ENCODE results near the gene NDRG4. TPM values are rescaled to one million over a fixed set of nuclear protein-coding genes. Genes with fewer than 3 reads are reported as not detected.

Gene NDRG4
- total RNA-seq, 1 donor from 2014 or later = 3.6 TPM

DNA sequence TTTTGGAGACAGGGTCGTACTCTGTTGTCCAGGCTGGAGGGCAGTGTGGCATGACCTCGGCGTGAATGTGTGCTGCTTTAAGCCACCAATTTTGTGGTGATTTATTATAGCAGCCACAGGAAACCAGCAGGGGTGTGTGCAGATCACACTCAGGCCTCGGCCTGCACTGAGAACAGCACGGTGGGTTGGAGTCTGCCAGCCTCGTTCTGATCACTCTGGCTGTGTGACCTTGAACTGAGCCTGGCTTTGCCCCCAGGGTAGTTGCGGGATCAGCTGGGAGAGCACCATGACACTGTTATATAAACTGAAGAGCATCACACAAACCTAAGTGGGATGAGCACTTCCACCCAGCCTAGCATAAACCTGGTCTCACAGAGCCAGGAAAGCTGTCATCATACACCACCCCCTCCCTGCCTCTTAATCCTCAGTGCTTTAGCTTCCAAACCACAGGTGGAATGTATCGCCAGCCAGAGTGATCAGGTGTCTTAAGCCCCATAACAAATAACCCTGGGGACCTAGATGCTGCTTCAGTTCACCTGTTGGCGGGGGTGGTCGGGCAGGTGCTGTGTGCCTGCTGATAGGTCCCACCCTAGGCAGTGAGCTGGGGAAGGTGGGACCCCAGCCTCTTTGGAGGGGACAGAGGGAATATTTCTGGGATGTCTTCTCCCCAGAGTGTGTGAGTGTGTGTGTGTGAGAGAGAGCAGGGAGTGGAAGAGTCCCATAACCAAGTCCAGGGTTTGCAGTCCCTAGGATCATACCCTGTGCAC, 28.6 kb upstream of the NDRG4 start:
- H3K4me3 Mint-ChIP-seq (ENCODE audit: low read depth) = no peak overlapping the region
- no peak for DNase-seq (ENCODE audit: low spot score)
- H3K9me3 Mint-ChIP-seq = no peaks in the 10 kb centered on the region
- H3K4me1 Mint-ChIP-seq (ENCODE audit: low read depth) = no peaks in the 10 kb centered on the region
- peaks cover 30% of the 10 kb centered on the region for H3K27me3 Mint-ChIP-seq (ENCODE audit: low read depth)
- no peaks in the 10 kb centered on the region for H3K36me3 Mint-ChIP-seq (ENCODE audit: low read depth)
- intact Hi-C loops (cut with micrococcal nuclease) = no loop called here
- H3K27ac Mint-ChIP-seq = no peak overlapping the region

DNA sequence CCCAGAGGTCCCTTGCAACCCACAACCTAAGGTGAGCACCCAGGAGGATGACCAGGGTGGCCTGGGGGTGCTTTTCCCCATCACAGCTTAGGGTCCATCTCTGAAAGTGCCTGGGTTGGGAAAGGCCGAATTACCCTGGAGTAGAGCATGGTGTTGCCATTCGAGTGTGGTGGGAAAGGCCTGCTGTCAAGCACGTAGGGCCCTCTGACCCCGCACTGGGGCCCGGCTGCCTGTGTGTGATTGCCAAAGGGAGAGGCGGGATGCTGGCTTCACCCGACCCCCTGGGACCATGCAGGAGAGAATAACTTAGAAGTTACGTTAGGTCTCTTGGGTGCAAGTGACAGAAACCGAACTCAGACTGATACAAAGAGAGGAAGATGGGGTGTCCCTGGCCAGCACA, 27.7 kb upstream of the NDRG4 start:
- no peak for DNase-seq (ENCODE audit: low spot score)
- Mint-ChIP-seq H3K36me3 (ENCODE audit: low read depth) (no peaks in the 10 kb centered on the region), H3K27me3 (ENCODE audit: low read depth) (peaks cover 28% of the 10 kb centered on the region), H3K4me3 (ENCODE audit: low read depth) (no peak overlapping the region), H3K27ac (no peak overlapping the region), H3K9me3 (no peaks in the 10 kb centered on the region), H3K4me1 (ENCODE audit: low read depth) (no peaks in the 10 kb centered on the region)
- intact Hi-C loops (cut with micrococcal nuclease) = no loop called here

DNA sequence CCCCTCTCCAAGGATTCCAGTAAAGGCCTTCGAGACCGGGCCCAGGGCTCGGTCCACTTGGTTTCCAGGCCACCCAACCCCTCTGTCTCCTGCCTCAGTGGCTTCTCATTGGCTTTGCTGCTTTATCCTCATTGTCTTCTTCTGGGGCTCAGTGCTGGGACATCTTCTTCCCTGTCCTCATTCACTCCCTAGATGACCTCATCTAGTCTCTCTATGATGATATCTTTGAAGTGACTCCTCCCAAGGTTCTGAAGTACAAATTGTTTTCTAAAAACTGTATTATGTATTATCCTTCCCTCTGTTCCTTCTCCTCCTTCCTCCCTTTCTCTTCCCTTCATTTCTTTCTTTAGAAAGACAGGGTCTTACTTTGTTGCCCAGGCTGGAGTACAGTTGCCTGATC, 27.1 kb upstream of the NDRG4 start:
- no peaks in the 10 kb centered on the region for H3K36me3 Mint-ChIP-seq (ENCODE audit: low read depth)
- no peaks in the 10 kb centered on the region for H3K4me1 Mint-ChIP-seq (ENCODE audit: low read depth)
- H3K4me3 Mint-ChIP-seq (ENCODE audit: low read depth) = no peak overlapping the region
- intact Hi-C loops (cut with micrococcal nuclease) = no loop called here
- H3K9me3 Mint-ChIP-seq = no peaks in the 10 kb centered on the region
- peaks cover 24% of the 10 kb centered on the region for H3K27me3 Mint-ChIP-seq (ENCODE audit: low read depth)
- DNase-seq (ENCODE audit: low spot score) = no peak
- no peak overlapping the region for H3K27ac Mint-ChIP-seq

GRCh38 chr16:58474296-58474695, 25.6 kb upstream of the NDRG4 start:
- H3K4me1 Mint-ChIP-seq (ENCODE audit: low read depth) = no peaks in the 10 kb centered on the region
- no peaks in the 10 kb centered on the region for H3K36me3 Mint-ChIP-seq (ENCODE audit: low read depth)
- no peak overlapping the region for H3K4me3 Mint-ChIP-seq (ENCODE audit: low read depth)
- no peak for DNase-seq (ENCODE audit: low spot score)
- H3K9me3 Mint-ChIP-seq = no peaks in the 10 kb centered on the region
- intact Hi-C loops (cut with micrococcal nuclease) = no loop called here
- H3K27ac Mint-ChIP-seq = no peak overlapping the region
- H3K27me3 Mint-ChIP-seq (ENCODE audit: low read depth) = peaks cover 13% of the 10 kb centered on the region

DNA sequence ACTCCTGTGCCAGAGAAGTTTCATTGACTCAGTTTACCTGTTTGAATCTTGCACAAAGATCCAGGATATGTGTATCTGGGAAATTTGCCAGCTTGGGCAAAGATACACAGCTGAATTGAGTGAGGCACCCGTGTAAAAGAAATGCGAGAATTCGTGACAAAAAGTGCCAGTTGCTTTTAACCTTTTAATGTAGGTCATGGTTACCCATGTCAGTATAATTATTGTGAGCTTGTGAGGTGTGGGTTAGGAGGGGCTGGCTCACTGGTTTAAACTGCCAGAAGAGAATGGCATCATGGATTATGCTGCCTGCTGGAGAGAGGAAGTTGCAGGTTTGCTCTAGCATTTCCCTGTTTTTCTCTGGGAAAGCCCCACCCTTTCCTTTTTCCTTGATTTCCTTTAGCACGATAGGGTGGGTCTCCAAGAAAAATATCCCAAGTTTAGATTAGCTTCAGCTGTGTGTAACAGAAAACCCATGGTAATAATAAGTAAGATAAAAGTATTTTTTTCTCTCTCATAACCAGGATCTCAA, 24.8 kb upstream of the NDRG4 start:
- Mint-ChIP-seq H3K4me1 (ENCODE audit: low read depth) (no peaks in the 10 kb centered on the region), H3K36me3 (ENCODE audit: low read depth) (no peaks in the 10 kb centered on the region), H3K9me3 (no peaks in the 10 kb centered on the region), H3K4me3 (ENCODE audit: low read depth) (no peak overlapping the region), H3K27me3 (ENCODE audit: low read depth) (peaks cover 13% of the 10 kb centered on the region), H3K27ac (no peak overlapping the region)
- intact Hi-C loops (cut with micrococcal nuclease) = no loop called here
- no peak for DNase-seq (ENCODE audit: low spot score)

DNA sequence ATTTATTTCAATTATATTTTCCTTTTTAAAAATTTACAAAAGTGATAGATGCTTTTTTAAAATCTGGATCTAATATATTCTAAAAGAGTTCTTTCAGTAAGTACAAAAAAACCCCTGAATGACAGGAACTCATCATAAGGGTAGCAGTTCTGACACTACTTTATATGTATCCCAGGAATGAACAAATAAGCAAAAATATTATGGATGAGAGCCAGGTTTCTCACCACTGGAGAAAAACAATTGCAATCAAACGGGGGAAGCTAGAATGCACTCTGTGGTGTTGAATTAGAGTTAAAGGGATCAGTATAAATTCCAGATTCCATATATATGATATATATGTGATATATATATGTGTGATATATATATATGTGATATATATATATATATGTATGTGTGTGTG, 23.2 kb upstream of the NDRG4 start:
- no peaks in the 10 kb centered on the region for H3K9me3 Mint-ChIP-seq
- no peak overlapping the region for H3K27ac Mint-ChIP-seq
- H3K4me3 Mint-ChIP-seq (ENCODE audit: low read depth) = no peak overlapping the region
- H3K4me1 Mint-ChIP-seq (ENCODE audit: low read depth) = no peaks in the 10 kb centered on the region
- H3K36me3 Mint-ChIP-seq (ENCODE audit: low read depth) = no peaks in the 10 kb centered on the region
- H3K27me3 Mint-ChIP-seq (ENCODE audit: low read depth) = peaks cover 10% of the 10 kb centered on the region
- intact Hi-C loops (cut with micrococcal nuclease) = no loop called here
- no peak for DNase-seq (ENCODE audit: low spot score)

DNA sequence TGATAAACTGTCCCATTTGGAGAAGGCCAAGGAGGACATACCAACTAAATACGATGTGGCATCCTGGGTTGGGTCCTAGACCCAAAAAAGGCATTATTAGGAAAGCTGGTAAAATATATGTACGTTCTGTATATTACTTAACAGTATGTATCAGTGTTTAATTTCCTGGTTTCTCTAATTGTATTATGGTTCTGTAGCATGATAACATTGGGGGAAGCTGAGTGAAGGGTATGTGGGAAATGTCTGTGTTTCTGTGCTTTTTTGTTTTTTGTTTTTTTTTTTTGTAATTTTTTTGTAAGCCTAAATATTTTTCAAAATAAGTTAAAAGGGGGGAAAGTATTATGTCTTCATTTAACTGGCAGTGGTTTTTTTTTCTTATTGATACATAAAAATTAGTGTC, 21.5 kb upstream of the NDRG4 start:
- H3K27ac Mint-ChIP-seq = no peak overlapping the region
- H3K4me1 Mint-ChIP-seq (ENCODE audit: low read depth) = no peaks in the 10 kb centered on the region
- H3K9me3 Mint-ChIP-seq = no peaks in the 10 kb centered on the region
- H3K27me3 Mint-ChIP-seq (ENCODE audit: low read depth) = peaks cover 11% of the 10 kb centered on the region
- DNase-seq (ENCODE audit: low spot score) = no peak
- H3K36me3 Mint-ChIP-seq (ENCODE audit: low read depth) = no peaks in the 10 kb centered on the region
- intact Hi-C loops (cut with micrococcal nuclease) = no loop called here
- no peak overlapping the region for H3K4me3 Mint-ChIP-seq (ENCODE audit: low read depth)

DNA sequence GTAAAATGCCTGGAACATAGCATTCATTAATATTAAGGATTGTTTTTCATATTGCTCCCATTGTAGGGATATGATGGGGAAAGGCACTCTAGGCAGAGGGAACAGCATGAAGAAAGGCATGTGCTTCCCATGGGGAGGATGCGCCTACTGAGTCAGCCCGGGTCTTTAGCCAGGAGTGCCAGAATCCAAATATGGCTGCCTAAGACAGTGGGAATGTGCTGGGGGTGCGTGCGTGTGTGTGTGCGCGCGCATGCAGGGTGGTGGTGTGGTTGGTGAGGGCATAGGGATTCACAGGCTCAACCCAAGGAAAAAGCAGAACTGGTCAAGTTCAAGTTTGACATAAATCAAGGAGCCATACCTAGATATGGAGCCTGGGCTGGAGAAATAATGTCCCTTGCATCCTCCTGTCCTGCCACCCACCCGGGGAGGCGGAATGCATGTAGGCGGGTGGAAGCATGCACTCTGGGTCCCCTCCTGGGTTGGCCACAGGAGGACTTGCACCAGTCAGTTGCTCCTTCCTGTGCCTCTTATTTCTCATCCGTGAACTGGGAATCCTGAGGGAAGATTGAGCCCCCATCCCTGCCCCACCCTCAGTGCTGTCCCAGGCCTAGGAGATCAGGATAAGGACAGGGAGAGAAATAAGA, 18.6 kb upstream of the NDRG4 start:
- peaks cover 9% of the 10 kb centered on the region for H3K27me3 Mint-ChIP-seq (ENCODE audit: low read depth)
- intact Hi-C loops (cut with micrococcal nuclease) = no loop called here
- no peak overlapping the region for H3K4me3 Mint-ChIP-seq (ENCODE audit: low read depth)
- no peaks in the 10 kb centered on the region for H3K9me3 Mint-ChIP-seq
- H3K36me3 Mint-ChIP-seq (ENCODE audit: low read depth) = no peaks in the 10 kb centered on the region
- no peak overlapping the region for H3K27ac Mint-ChIP-seq
- H3K4me1 Mint-ChIP-seq (ENCODE audit: low read depth) = no peaks in the 10 kb centered on the region
- no peak for DNase-seq (ENCODE audit: low spot score)

DNA sequence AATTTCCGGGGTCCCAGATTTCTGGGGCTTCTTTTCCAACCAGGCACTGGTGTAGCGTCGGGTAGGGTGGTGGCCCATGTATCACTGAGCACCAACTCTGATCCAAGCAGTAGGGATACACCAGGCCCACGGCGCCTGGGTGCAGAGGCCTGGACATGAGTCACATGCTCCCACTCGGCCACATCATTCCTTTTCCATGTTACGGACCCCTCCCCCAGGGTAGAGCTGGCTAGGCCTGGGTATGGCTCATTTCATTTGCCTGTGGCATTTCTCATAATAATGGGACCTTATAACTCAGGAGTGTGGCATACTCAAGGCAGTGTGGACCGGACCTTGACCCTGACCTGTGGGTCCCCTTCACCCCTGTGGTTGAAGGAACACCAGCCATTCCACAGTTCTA, 18.0 kb upstream of the NDRG4 start:
- no peak overlapping the region for H3K27ac Mint-ChIP-seq
- peaks cover 8% of the 10 kb centered on the region for H3K27me3 Mint-ChIP-seq (ENCODE audit: low read depth)
- H3K4me3 Mint-ChIP-seq (ENCODE audit: low read depth) = no peak overlapping the region
- DNase-seq (ENCODE audit: low spot score) = no peak
- H3K9me3 Mint-ChIP-seq = no peaks in the 10 kb centered on the region
- intact Hi-C loops (cut with micrococcal nuclease) = no loop called here
- H3K4me1 Mint-ChIP-seq (ENCODE audit: low read depth) = no peaks in the 10 kb centered on the region
- H3K36me3 Mint-ChIP-seq (ENCODE audit: low read depth) = no peaks in the 10 kb centered on the region

- no peaks in the 10 kb centered on the region for H3K4me1 Mint-ChIP-seq (ENCODE audit: low read depth)
- H3K36me3 Mint-ChIP-seq (ENCODE audit: low read depth) = no peaks in the 10 kb centered on the region
- H3K4me3 Mint-ChIP-seq (ENCODE audit: low read depth) = no peak overlapping the region
- H3K27me3 Mint-ChIP-seq (ENCODE audit: low read depth) = peaks cover 4% of the 10 kb centered on the region
- H3K27ac Mint-ChIP-seq = no peak overlapping the region
- H3K9me3 Mint-ChIP-seq = no peaks in the 10 kb centered on the region
- intact Hi-C loops (cut with micrococcal nuclease) = no loop called here
- no peak for DNase-seq (ENCODE audit: low spot score)
Observed at GRCh38 chr16:58485184-58485887, 14.6 kb upstream of the NDRG4 start.

DNA sequence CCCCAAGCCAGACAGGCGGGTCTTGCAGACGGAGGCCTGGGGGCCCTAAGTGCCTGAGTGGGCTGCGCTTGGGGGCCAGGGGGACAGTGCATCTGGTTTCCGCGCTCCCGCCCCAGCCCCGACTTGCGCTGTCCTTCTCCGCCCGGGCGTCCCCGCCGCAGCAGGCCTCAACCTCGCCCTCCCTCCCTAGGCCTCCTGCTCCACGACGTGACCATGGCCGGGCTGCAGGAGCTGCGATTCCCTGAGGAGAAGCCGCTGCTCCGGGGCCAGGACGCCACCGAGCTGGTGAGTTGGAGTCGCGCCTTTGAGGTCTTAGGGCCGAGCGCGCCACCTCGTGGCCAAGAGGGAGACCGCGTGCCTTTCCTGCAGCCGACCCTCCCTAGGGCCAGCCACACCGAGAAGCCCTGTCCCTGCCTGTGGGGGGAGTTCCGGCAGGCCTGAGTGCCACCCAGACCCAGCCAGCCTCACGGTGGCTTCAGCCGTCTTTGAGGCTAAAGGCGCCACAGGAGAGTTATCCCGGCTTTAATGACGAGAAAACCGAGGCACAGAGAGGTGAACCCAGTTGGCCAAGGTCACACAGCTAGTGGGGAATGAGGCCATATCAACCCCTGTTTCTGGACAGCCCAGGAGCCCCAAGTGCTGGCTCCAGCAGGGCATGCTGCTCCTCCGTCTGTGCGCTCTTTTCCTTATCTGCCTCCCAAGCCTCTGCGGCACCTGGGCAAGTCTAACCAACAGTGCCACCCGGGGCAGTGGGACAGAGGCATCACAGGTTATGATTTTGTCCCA, 12.2 kb upstream of the NDRG4 start:
- peak; percentile 50 for DNase-seq (ENCODE audit: low spot score)
- intact Hi-C loops (cut with micrococcal nuclease) = loop anchor here (1.0 kb wide), 1 partner anchor 151 kb away; no protein-coding TSS in a partner anchor
- Mint-ChIP-seq H3K36me3 (ENCODE audit: low read depth) (no peaks in the 10 kb centered on the region), H3K27me3 (ENCODE audit: low read depth) (peaks cover 4% of the 10 kb centered on the region), H3K4me1 (ENCODE audit: low read depth) (no peaks in the 10 kb centered on the region), H3K9me3 (no peaks in the 10 kb centered on the region), H3K27ac (no peak overlapping the region), H3K4me3 (ENCODE audit: low read depth) (no peak overlapping the region)

- no peaks in the 10 kb centered on the region for H3K9me3 Mint-ChIP-seq
- no peak overlapping the region for H3K27ac Mint-ChIP-seq
- no peak for DNase-seq (ENCODE audit: low spot score)
- H3K4me1 Mint-ChIP-seq (ENCODE audit: low read depth) = no peaks in the 10 kb centered on the region
- no peak overlapping the region for H3K4me3 Mint-ChIP-seq (ENCODE audit: low read depth)
- intact Hi-C loops (cut with micrococcal nuclease) = no loop called here
- H3K27me3 Mint-ChIP-seq (ENCODE audit: low read depth) = peaks cover 4% of the 10 kb centered on the region
- no peaks in the 10 kb centered on the region for H3K36me3 Mint-ChIP-seq (ENCODE audit: low read depth)
Observed at GRCh38 chr16:58488531-58488930, 11.4 kb upstream of the NDRG4 start.

All from activated T-helper 2 cell treated with anti-CD3 and anti-CD28 coated beads, Interferon-gamma antibody, Interleukin-2, Interleukin-4, amounts not matched to agents 10 μg/mL and 5 μg/mL and 100 μg/mL, durations not matched to agents 14 hours and 24 hours and 36 hours (primary cell).